NCI-H446 treated with DMSO at 0.1 percent for 48 hours (cell line): Measurements from ENCODE around the gene SETBP1.

ENCODE experiments used
- DNase-seq: peaks from one replicate; lab custom pipeline; 2025; lab: John Stamatoyannopoulos, UW

The SETBP1 gene

DNA sequence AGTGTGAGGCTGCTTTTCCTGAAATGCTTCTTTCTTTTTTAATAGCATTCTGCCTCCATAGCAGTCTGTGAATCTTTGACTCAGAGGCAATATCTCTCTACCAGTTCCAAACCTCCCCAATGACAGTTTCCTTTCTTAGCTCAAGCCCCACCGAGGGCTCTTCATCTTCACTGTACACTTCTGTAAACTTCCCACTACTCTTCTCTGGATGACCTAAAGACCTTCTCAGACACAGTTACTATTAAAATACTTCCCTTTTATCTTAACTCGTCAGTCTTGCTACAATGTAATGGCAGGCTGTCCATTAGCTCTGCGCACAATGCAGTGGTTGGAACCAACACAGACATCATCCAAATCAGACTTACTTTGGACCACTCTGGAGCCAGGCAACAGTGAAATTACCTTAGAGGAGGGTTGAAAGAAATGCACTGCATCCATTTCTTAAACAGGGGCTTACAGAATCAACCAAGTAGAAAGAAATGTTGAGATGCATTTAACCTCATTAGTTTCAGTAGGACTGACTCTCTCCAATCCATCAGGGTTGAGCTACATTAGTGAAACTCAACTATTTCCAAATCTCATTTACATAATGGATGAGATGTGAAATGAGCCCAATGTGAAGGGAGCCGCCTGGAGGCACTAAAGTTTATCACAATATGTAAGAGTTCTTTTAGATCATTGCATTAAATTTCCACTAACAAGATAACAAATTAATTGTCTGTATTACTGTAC is 343.8 kb downstream of the SETBP1 start:
- DNase-seq, result no peak

DNA sequence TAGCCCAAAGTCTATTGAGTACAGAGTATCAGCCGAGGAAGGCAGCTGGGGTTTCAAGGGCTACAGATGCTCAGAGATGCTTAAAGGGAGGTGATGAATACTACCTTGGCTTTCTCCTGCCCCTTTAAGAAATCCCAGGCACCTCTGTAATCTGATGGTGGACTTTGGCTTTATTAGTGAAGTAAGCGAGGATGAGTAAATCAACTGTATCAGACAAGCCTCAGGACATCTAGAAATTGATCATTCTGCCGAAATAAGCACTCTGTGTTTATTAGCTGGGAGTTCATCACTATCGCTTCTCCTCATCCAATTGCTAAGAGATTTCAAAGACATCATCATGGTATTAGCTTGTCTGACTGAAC is 344.4 kb downstream of the SETBP1 start:
- DNase-seq, result no peak

DNA sequence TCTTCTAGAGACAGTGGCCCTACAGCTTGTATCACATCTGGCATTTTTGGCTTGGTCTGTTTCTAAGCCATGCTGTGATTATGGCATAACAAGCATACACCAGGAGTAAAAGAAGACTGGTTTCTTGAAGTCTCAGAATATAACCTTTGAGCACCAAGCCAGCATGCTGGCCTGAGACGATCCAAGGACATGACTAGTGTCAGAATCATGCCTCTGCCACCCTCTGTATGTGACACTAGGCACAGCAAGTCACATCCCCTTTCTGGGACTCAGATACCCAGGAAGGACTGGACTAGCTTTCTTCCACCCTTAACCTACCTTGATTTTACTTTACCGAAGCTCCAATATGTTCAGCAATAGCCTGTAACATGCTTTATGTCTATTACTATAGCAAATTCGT is 345.5 kb downstream of the SETBP1 start:
- DNase-seq, result no peak

DNA sequence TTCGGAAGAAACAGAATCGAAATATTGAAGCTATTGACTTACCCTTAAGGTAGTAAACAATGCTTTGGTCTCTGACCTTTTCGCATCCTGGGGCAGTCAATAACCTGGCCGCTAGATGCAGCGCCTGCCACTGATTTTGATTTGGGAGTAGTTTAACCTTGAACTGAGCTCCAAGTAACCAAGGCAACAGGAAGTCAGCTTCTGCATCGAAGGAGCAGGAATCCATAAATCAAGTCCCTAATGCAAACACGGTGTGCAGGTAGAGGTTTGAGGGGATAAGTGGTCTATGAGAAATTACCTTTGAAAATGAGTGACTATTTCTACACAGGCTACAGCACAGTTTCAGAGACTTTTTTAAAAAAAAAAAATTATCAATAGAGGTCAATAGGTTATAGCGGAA is 353.5 kb downstream of the SETBP1 start:
- no peak for DNase-seq

DNA sequence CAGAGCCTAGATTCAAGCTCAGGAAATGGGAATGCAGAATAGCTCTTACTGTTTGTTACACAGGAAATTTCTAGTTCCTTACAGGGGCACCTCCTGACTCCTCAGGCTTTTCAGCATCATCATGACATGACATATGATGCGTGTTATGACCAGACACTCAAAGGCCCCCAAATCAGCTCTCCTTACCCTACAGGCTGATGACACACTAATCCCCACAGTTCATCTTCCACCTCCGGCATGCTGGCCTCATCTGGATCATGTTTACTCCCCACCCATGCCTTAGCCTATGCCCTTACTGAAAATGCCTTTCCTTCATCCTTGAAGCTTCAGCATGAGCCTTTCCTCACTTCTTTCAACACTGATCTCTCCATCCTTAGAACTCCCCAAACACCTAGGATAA is 356.9 kb downstream of the SETBP1 start:
- DNase-seq, result no peak

DNA sequence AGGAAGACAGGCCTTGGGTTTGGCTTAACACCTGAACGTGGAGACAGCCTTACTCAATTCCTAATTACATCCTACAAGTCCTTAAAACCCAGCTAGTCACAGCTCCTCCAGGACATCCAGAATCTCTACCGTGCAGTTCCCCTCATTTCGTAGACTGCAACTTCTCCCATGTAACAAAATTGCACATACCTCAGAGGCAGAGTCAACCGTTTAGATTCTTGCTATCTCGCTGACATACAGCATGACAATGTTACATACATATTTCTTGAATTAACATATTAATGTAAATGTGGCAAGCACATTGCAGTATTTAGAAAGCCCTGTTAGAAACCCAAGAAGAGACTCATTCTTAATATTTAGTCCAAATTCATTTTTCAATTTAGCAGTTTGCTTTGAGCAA is 358.7 kb downstream of the SETBP1 start:
- DNase-seq, result no peak

DNA sequence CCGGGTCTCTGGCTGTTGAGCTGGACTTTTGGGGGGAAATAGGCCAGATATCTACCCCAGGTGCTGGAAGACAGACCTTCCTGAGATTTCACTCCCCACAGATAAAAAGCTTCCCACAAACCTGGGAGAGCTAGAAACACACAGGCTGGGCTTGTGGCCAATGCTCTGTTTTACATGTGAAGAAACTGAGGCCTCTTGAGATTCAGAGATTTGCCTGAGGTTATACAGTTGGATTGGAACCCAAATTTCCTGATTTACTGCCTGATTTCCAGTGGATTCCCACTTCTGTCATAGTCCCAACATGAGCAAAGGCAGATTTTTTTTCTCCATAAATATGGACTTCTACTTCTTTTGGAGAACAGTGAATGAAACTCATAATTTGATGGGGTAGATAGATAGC is 360.2 kb downstream of the SETBP1 start:
- DNase-seq, result no peak

DNA sequence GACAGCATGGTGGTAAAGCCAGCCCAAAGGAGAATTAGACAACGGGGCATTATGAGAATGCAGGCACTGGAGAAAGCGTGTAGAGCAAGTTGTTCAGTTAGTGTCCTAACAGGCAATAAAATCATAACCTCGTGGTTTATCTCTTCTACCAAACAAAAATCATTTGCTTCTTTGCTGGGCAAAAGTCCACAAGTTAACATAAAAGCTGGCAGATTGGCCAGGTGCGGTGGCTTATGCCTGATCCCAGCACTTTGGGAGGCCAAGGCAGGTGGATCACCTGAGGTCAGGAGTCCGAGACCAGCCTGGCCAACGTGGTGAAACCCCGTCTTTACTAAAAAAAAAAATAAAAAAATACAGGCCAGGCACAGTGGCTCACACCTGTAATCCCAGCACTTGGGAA is 364.1 kb downstream of the SETBP1 start:
- no peak for DNase-seq

DNA sequence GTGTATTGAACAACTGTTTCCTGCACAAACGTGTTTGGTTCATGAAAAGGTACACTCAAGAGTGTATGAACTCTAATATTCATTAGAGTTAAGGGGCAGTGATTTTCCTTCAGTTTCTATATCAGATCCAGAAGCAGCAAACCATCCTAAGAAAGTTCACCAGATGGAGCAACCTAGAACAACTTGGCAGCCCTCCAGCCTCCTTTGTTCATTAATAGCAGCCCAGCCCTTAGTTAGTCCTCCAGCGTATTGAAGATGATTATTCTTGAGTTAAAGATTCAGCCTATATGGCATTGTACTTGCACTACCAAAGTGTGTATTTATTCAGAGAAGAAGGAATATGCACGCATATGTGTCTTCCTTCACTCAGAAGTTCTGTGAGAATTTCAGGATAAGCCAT is 365.5 kb downstream of the SETBP1 start:
- peak; percentile 62 for DNase-seq

DNA sequence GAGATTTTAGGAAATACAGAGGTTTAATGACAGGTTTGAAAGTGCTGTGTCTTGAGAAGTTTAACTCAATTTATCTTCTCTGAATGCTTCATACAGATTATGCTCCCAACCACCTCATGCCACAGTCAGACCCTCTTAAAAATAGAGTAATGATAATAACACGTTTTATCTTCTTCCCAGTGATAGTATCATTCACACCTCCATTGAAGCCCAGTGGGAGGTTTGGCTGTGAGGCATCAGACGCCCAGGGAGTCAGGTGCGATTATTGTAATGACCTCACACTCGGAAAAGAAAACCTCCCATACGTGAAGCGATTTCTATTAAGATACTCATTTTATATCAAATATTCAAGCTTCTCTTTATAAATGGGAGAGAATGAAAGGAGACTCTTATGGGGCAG is 366.3 kb downstream of the SETBP1 start:
- no peak for DNase-seq

DNA sequence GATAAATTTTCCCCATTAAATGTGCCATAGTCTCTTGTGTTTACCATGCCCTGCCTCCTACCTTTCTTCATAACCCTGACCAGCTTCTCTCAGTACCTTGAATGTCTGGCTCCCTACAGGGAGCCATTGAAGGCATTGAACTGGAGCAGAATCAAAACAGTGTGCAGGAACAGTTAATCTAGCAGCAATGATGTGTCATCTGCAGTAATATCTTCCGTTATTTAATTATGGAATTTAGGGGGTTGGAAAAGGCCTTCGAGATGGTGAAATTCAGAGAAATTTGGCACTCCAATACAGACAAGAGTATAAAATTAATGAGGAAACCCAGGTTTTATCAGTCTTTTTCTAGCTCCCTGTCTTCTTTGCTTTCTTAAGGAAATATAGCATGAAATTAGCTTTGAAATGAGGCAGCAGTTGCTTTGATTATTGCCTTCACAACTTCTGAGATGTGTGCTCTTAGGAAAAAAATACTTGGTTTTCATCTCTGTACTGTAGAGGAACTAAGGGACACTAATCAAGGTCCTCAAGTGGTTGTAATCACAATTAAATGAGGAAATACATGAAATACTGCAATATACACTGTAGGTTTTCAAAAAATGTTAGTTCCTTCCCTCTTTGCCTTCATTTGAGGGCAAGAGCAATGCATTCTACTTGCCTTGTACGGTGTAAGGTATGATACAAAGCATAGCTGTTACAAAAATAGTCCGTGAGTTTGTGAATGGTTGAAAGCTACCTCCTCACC is 369.1 kb downstream of the SETBP1 start:
- peak; percentile 46 for DNase-seq

DNA sequence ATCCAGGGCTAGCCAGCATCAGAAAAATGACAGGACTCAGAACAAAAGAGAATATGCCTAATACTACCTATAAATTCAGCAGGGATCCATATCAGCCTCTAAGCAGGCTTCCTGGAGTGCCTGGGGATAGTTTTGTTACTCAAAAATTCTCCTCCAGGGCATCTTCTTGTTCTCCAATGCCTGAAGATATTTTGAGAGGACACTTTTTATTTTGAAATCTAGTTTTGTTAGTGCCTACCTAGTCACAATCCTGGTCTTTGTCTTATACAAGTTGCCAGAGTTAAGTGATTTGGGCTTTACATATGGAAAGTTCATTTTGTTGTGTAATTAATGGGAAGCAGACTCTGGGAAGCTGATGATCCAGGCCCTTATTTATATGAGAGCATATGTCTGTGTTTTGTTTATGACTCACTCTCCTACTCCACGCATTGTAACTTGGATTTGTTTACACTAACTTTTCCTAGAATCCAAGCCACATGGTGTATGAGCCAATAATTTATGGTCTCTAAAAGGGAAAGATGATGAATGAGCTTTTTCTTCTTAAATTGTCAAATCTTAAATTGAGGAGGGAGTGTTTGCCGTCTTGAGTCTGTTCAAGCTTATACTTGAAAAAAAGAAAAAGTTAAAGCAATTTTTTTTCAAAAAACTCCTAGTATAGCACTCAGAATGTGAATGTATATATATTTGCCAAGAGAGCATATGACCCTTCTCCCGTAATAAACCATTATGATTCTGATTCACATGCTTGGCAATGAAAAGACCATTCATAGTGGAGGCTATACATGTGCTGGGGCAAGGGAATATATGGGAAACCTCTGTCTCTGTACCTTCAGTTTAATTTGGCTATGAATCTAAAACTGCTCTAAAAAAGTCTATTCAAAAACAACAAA is 370.3 kb downstream of the SETBP1 start:
- peak; percentile 92 for DNase-seq

DNA sequence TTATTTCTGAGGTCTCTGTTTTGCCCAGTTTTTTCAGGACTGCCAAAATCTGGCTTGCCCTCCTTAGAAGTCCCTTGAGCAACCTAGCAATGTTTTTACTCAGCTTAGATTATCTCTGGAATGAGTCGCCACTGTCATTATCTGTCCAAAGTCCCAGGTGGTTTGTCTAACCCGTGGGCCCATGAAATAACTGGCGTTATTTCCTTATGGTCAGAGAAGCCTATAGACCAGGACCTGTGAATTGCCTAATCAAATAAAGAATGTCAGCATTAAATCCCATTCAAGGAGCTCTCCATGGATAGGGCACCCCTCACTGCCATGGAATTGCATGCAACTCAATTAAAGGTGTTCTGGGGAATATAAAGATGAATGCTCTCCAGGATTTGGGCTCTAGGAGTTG is 373.9 kb downstream of the SETBP1 start:
- no peak for DNase-seq

DNA sequence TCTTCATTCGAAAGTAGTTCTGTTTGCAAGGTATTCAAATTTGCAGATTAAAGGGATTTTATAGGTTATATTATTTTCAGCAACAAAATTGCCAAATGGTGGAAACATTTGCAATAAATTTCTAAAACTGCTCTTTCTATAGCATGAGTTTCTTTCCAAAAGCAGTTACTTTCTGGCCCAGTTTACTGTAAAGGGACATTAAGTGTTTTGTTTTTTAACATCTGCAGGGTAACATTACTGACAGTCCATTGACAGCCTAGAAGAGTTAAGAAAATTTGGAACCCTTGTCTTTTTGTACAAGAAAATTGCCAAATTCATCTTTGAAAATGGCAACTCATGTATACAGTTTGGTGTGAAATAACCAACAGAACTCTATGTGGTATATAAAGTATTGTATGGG is 375.1 kb downstream of the SETBP1 start:
- DNase-seq, result no peak

DNA sequence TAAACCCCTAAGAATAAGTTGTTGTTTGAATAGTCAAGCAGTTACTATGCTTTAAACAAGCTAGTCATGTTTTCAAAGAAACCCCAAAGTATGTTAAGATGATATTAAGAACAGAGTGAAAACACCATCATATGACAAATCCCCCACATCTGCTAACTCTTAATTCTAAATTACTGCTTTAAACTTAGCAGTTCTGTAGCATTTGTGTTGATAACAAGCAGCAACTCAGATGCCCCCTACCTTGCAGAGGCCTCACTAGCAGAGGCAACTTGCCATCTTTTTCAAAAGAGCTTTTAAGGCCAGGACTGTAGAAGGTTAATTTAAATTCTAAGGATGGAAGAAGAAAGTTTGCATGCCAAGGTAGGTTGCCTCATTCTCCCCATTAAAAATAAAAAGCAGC is 376.2 kb downstream of the SETBP1 start:
- no peak for DNase-seq

DNA sequence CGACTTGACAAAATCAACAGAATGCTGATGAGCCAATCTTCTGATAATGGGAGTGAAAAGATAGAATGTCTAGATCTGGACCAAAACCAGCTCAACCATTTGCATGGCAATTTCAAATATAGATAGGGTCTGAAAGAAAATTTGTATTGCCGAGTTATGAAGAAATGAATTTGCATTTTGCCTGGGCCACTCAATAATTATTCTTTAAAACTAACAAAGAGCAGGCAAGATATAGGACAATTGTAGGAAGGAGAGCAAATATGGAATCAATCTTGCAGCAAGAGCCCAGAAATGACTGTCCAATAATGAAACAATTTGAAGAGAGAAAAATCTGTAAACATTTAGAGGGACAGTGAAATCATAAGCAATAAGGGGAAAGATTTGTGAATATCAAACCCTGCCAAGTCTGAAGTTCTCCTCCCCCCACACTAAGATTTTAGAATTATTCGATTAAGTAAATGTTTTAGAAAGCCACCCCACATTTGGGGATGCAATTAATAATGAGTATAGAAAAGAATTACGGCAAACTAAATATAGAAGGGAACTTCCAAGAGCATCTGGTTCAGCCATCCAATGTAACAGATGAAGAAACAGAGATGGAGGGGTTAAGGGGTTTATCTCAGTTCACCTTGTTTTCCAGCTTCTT is 377.4 kb downstream of the SETBP1 start:
- DNase-seq, result no peak

DNA sequence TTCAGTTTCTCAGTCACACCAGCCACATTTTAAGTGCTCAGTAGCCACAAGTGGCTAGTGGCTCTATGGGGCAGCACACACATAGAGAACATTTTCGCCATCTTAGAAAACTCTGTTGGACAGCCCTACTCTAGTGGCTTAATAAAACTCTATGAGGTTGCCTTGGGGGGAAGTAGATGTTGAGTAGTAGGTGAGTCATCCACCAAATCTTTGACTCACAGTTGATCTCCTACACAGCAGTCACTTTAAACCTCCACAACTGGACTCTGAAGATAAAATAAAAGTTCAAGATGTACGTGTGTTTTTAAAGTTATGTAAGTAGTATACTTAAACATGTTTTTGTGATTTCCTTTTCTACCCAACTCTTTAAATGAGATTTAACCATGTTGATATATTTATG is 379.0 kb downstream of the SETBP1 start:
- DNase-seq, result no peak

DNA sequence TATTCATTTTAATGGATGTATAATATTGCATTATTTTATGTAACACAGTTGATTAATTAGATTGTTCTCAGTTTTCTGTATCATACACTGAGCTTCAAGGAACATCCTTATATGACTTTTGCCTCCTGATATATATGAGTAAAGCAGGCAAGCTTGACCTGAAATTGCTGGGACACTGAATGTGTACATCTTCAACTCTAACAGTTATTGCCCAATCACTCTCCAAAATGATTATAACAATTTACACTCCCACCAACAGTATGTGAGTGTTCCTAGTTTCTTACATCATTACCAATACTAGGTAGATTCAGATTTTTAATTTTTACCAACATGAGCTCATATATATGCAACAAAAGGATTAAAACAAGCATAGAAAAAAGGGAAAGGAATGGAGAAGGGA is 379.4 kb downstream of the SETBP1 start:
- no peak for DNase-seq

DNA sequence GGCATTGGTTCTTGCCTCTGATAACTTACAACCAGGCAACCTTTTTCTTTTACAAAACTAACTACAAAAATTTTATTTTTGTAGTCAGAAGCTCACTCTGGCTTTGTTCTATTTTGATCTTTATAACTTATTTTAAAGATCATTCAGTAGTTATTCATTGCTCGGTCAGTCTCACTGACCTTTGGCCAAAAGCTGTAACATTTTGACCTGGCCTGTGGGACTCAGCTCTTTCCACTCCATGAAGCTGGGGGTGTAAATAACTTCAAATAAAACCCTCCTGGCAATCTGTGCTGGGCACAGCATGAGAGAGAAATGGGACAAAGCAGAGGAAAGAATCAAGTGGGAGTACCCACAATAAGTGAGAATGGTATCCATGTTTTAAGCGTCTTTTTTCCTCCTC is 380.7 kb downstream of the SETBP1 start:
- no peak for DNase-seq

DNA sequence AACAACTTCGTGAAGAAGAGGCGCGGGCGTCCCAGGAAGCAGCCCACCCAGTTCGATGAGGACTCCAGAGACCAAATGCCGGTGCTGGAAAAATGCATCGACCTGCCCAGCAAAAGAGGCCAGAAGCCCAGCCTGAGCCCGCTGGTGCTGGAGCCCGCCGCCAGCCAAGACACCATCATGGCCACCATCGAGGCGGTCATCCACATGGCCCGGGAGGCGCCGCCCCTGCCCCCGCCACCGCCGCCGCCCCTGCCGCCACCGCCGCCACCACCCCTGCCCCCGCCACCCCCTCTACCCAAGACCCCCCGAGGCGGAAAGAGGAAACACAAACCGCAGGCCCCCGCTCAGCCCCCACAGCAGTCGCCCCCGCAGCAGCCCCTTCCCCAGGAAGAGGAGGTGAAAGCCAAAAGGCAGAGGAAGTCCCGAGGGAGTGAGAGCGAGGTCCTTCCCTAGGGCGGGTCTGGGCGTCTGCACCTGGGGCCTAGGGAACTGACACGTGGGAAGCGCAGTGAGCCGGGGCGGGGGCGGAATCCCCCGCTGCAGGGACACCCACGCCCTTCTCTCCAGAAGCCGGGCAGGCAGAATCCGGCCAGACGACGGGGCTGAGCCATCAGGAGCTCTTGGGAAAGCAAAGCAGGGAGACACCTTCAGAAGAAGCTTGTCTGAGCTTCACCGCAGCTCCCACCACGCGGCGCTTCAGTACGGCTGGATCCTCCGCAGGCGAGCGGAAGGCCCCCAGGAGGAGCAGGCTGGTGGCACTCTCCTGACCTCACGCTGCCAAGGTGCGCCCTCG is 382.8 kb downstream of the SETBP1 start:
- no peak for DNase-seq

DNA sequence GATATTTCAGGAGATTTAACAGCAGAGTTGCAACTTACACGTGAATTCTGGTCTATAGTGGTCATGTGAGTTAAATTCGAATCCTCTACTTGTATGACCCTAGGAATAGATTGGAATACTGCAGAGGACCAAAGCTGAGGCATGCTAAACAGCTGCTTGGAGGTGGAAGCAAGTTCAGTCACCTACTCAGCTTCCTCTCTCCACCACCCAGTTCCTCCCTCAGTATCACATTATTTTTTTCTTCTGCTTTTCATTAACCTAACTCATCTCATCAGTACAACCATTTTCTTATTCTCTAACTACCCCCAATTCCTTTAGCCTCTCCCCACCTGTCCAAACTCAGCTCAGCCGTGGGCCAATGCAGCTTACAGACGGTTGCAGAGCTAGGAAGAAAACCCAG is 385.5 kb downstream of the SETBP1 start:
- DNase-seq, result no peak

DNA sequence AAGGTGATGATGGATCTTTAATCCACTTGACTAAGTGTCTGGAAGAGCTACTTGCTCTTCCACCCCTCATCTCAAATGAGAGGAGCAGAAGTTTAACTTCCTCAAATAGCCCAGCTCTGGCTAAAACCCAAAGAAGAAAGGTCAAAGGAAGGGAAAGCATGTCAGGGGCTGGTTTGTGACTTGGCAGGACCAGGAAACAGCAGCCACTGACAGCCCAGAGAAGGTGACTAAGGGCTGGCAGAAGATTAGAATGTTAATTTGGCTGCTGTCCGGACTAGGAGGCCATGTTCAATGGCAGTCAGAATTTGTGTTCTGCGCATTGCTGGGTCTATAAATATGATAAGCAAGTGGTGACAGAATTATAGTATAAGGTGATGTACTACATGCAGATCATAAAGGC is 386.2 kb downstream of the SETBP1 start:
- no peak for DNase-seq
